Umbilical cord (tissue), 2 donors: Measurements from ENCODE around the gene LMOD3. TPM values are rescaled to one million over a fixed set of nuclear protein-coding genes. Genes with fewer than 3 reads are reported as not detected.

ENCODE experiments used
- DNase-seq: peaks from one replicate; pipeline ENCODE4 v3.0.0-alpha.2; 2015; ENCODE audit warnings: low spot score
- total RNA-seq: library from RNA; depleted of rRNA; stranded (reverse); fragments of >200 nt; gene quantifications from one replicate; pipeline ENCODE4 v1.2.3, GENCODE V29; 2014; ENCODE audit warnings: low replicate concordance; ENCODE audit not compliant: insufficient read depth

Gene LMOD3
- total RNA-seq, 1 donor from 2014 or later: 3.6 TPM

- peak; percentile 26 for DNase-seq
These were observed 30.3 kb downstream of the LMOD3 start for GRCh38 chr3:69092030-69092516.

- no peak for DNase-seq
These were observed 30.9 kb downstream of the LMOD3 start for GRCh38 chr3:69091389-69092029.

GRCh38 chr3:69090021-69090420 is 32.4 kb downstream of the LMOD3 start:
- DNase-seq: peak; percentile 3

- peak; percentile 55 for DNase-seq
These were observed 34.3 kb downstream of the LMOD3 start for GRCh38 chr3:69088063-69088462.

- peak; percentile 13 for DNase-seq
These were observed 35.2 kb downstream of the LMOD3 start for GRCh38 chr3:69087030-69087791.

GRCh38 chr3:69085833-69086722 is 36.3 kb downstream of the LMOD3 start:
- DNase-seq: peak; percentile 92

GRCh38 chr3:69085168-69085832 is 37.1 kb downstream of the LMOD3 start:
- DNase-seq: peak; percentile 59

GRCh38 chr3:69084326-69085167 is 37.8 kb downstream of the LMOD3 start, which contains the start of gene ARL6IP5:
TSS of gene ARL6IP5 (plus strand) at chr3:69084937. CDS start at chr3:69085048, 111 bp downstream.
- peak; percentile 96 for DNase-seq

- peak; percentile 90 for DNase-seq
These were observed 39.6 kb downstream of the LMOD3 start for GRCh38 chr3:69082805-69083204.

- no peak for DNase-seq
These were observed 40.0 kb downstream of the LMOD3 start for GRCh38 chr3:69082361-69082760.

GRCh38 chr3:69081583-69082262 is 40.7 kb downstream of the LMOD3 start:
- peak; percentile 19 for DNase-seq

GRCh38 chr3:69080233-69080920 is 42.0 kb downstream of the LMOD3 start, which contains the start of gene UBA3:
TSS of gene UBA3 (minus strand) at chr3:69080365. CDS start at chr3:69080353, 12 bp downstream.
- DNase-seq: peak; percentile 93

GRCh38 chr3:69079269-69080159 is 42.9 kb downstream of the LMOD3 start:
- DNase-seq: peak; percentile 26

GRCh38 chr3:69072928-69073327 is 49.5 kb downstream of the LMOD3 start:
- no peak for DNase-seq

- no peak for DNase-seq
These were observed 56.3 kb downstream of the LMOD3 start for GRCh38 chr3:69066121-69066520.

GRCh38 chr3:69065318-69065964 is 57.0 kb downstream of the LMOD3 start:
- no peak for DNase-seq

- DNase-seq: no peak
These were observed 58.8 kb downstream of the LMOD3 start for GRCh38 chr3:69063636-69064035.
